Stimulated activated naive CD8-positive, alpha-beta T cell treated with anti-CD3 and anti-CD28 coated beads, Interleukin-15, Interleukin-2, amounts not matched to agents 100 U/mL and 50 U/mL, for 24 hours (primary cell): ENCODE measurements around the gene TMEM51.

ENCODE experiments used
- ATAC-seq: fragments of 150-1000 bp; cut with Tn5 transposase; one replicate; pipeline ENCODE4 v1.10.0; 2021
- DNase-seq: peaks from one replicate; pipeline ENCODE4 v3.0.0; 2021

The TMEM51 gene

GRCh38 chr1:15177710-15178166 lies 24.2 kb downstream of the TMEM51 start:
- DNase-seq (no peak), ATAC-seq (no peak)

GRCh38 chr1:15178571-15179484 lies 25.3 kb downstream of the TMEM51 start:
- ATAC-seq (no peak), DNase-seq (no peak)

- ATAC-seq = no peak
Observed at GRCh38 chr1:15179485-15179883, 25.9 kb downstream of the TMEM51 start.

DNA sequence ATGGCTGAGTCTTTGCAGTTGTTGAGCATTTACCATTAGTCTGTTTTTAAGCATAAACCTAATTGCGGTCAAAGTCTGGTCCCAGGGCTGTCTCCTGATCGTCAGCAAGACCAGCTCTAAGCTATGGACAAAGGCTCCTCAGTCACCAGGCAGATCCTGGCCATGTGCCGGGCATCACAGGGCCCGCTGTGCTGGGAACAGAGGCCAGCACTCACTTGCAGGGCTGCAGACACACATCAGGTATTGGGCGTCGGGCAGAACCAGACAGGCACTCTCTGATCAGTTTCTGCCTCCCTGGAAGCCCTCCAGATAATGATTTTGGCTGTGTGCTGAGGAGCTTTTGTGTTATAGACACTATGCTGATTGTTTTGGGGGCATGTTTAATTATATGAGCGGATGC lies 26.6 kb downstream of the TMEM51 start:
- DNase-seq (no peak), ATAC-seq (no peak)

More at GRCh38 chr1:15179485-15179883, 25.9 kb downstream of the TMEM51 start:
- no peak for DNase-seq

DNA sequence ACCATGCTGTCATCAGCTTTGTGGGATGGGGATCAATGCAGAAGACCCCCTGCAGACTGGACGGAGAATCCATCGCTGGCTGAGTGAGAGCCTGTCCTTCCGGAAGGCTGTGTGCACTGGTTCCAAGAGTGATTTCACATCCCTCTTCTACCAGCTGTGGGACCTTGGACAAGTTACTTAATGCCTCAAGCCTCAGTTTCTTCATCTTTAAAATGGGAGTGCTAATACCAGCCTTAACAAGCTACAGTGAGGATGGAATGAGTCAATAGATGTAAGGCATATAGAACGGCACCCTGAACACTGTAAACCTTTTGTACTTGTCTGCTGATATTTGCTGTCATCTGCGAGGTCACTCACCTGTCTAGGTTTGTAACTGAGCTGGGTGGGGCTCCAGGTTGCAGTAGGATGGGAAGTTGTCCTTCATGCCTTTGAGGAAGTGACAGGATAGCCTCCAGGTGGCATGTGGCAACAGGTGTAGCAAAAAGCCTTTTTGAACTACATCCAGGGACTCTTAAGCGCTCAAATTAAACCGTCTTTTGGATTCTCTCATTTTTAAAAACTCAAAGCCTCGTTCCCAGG lies 27.5 kb downstream of the TMEM51 start:
- DNase-seq (no peak), ATAC-seq (no peak)

GRCh38 chr1:15181564-15181963 lies 28.0 kb downstream of the TMEM51 start:
- DNase-seq = no peak
- no peak for ATAC-seq

GRCh38 chr1:15184436-15185241 lies 31.1 kb downstream of the TMEM51 start:
- ATAC-seq (no peak), DNase-seq (no peak)

DNA sequence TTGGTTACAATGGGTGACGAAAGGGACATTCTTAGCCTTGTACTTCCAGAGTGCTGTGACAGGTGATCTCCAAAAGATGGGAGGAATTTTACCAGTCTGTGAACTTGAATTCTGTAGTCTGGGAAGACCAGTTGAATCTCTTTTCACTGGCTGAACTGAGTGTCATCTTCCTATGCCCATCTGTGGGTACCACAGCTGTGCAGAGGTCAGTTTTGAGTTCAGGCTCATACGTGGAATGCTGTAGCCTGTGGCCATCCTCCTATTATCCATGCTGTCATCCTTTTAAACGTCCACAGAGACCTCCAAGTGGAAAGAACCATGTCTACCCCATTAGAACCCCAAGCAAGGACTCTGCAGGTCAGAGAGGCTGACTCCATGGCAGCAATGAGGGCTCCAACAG lies 32.1 kb downstream of the TMEM51 start:
- no peak for DNase-seq
- ATAC-seq = no peak

GRCh38 chr1:15186073-15186845 lies 32.7 kb downstream of the TMEM51 start:
- no peak for DNase-seq
- ATAC-seq = no peak

- no peak for DNase-seq
- no peak for ATAC-seq
Observed at GRCh38 chr1:15186846-15187151, 33.3 kb downstream of the TMEM51 start.

- ATAC-seq = no peak
Observed at GRCh38 chr1:15187175-15188129, 33.9 kb downstream of the TMEM51 start.

DNA sequence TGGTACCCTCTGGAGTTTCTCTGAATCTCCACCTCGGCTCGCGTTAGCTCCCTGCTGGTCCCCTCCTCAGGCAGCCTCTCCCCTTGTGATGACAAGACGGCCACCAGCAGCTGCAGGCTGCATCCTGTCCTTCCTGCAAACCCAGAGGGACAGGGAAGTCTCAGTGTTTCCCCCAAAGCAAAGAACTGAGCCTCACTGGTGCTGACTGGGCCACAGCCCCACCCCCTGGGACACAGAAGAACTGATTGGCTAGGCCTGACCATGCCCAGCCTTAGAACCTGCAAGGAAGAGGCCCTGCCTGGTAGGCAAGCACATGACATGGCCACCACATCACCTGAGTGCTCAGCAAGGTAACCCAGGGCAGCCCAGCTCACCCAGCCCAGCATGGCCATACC lies 34.6 kb downstream of the TMEM51 start:
- no peak for DNase-seq
- ATAC-seq = no peak

More at GRCh38 chr1:15187175-15188129, 33.9 kb downstream of the TMEM51 start:
- no peak for DNase-seq

GRCh38 chr1:15188678-15189077 lies 35.1 kb downstream of the TMEM51 start:
- ATAC-seq = no peak
- no peak for DNase-seq

DNA sequence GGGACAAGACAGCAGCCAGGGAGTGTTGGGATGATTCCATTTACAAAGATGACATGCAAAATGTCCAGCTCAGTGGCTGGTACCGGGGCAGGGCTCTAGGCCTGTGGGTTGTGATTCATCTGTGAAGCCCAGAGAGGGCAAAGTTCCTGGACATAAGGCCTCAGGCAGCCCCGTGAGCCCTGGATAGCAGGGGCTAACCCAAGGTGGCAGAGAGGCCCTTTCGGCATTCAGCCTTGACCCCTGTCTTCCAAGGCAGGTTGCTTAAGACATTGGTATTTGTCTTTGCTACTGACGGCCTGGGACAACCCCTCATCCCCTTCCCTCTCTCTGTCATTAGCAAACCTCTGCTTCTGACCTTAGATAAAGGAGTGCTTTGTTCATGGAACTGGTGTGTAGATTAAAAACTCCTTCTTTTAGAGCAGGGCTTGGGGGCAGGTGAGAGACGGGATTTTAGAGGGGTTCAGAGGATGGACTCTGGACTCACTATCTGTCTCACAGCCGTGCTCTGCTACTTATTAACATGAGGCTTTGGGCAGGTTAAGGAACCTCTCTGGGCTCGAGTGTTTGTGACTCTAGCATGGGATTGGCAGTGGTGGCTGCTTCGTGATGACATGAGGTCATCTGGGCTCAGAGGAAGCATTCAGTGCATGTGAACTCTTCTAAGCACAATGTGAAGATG lies 36.3 kb downstream of the TMEM51 start:
- ATAC-seq = no peak

DNA sequence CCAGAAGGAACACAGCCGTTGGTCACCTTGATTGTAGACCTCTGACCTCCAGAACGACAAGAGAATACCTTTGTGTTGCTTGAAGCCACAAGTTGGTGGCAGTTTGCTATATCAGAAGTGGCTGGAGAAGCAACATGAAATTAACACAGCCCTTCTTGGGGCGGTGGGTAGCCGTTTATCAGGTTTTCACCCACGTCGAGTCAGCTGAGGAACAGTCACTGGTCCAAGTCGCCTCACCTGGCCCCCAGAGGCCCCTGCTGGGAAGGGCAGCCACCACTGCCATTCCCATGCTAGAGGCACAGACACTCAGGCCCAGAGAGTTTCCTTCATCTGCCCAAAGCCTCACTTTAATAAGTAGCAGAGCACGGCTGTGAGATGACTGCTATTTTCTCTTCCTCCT lies 37.7 kb downstream of the TMEM51 start:
- ATAC-seq = no peak

More for the DNA sequence above, 36.3 kb downstream of the TMEM51 start:
- DNase-seq = no peak

DNA sequence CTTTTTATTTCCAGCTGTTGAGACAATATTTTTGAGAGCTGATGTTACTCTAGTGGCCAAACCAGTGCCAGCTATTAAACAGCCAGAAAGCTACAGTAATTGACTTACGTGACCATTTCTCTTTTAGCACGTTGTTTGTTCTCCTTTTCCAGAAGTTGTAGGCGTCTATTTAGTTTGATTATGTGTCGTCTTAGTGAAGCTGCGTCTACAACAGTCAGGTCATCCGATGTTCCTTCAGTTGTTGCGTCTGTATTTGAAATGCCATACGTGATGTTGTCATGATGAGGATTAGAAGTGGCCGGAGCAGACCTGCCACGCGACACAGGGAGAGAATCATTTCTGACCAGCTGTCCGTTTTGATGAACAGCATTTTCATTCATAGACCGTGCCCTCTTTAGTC lies 38.2 kb downstream of the TMEM51 start:
- ATAC-seq = no peak
- no peak for DNase-seq

More for the DNA sequence above, 37.7 kb downstream of the TMEM51 start:
- DNase-seq = no peak

- DNase-seq (no peak), ATAC-seq (no peak)
Observed at GRCh38 chr1:15192916-15193550, 39.5 kb downstream of the TMEM51 start.

DNA sequence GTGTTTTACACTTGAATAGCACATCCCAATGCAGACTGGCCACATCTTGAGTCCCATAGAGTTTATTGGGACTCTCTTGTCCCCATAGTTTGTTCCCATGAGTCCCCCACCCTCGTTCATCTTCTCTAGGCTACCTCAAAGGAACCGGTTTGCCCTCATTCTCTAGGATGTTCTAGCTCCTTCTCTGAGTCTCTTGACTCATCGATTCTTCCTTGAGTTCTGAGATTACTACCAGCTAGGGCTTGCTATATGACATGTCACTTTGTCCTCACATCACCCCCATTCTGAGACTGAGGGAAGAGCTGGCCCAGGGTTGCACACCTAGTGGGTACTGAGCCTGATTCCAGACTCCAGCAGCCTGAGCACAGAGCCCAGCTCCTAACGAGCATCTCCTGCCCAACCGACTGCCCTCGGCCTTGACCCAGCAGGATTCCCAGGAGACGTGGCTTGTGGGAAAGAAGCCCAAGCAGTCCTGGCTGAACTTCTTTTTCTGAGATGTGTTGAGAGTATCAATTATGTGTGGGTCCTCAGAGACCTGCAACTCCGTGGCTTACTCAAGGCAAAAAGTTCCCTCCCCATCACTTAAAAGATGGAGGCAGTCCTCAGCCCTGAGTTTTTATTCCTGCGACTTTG lies 42.0 kb downstream of the TMEM51 start:
- DNase-seq (no peak), ATAC-seq (no peak)

GRCh38 chr1:15196069-15196468 lies 42.5 kb downstream of the TMEM51 start:
- ATAC-seq (no peak), DNase-seq (no peak)
